GM06990 (cell line): ENCODE data around the gene NOXA1.

Experiments
- DNase-seq: peaks from one replicate; pipeline ENCODE4 v3.0.0-alpha.2; 2011; ENCODE audit not compliant: insufficient read length; ENCODE audit errors: extremely low read depth
- H3K27me3 ChIP-seq: replicated peaks from 2 replicates; pipeline ENCODE4 v1.6.0; 2011; ENCODE audit warnings: low read length; ENCODE audit not compliant: control insufficient read depth, insufficient read depth
- H3K36me3 ChIP-seq: 2 replicates; pipeline ENCODE4 v1.5.1; 2011; ENCODE audit warnings: low read length; ENCODE audit not compliant: control insufficient read depth, insufficient read depth
- H3K4me3 ChIP-seq: replicated peaks from 2 replicates; pipeline ENCODE4 v1.5.1; 2011; ENCODE audit warnings: low read depth, mild to moderate bottlenecking, control low read depth, low read length
- CTCF ChIP-seq: IDR thresholded peaks from 2 replicates; pipeline ENCODE4 v1.5.1; 2011; ENCODE audit warnings: low read length, control low read depth, mild to moderate bottlenecking, inconsistent platforms; ENCODE audit not compliant: insufficient read depth, poor library complexity, severe bottlenecking

NOXA1 gene

GRCh38 chr9:137412431-137412830 lies 10.8 kb upstream of the NOXA1 start:
- TF ChIP-seq CTCF: no peak
- Histone ChIP-seq H3K4me3 (no peak overlapping the region), H3K27me3 (no peaks in the 10 kb centered on the region), H3K36me3 (no peaks in the 10 kb centered on the region)
- DNase-seq: peak; percentile 9

- no peak for DNase-seq
- TF ChIP-seq CTCF: no peak
These were observed 7.7 kb upstream of the NOXA1 start for GRCh38 chr9:137415451-137415850.

GRCh38 chr9:137416006-137416562 lies 7.1 kb upstream of the NOXA1 start:
- TF ChIP-seq CTCF: no peak
- no peaks in the 10 kb centered on the region for H3K27me3 ChIP-seq
- H3K4me3 ChIP-seq: no peak overlapping the region
- H3K36me3 ChIP-seq: no peaks in the 10 kb centered on the region
- no peak for DNase-seq

More at GRCh38 chr9:137415451-137415850, 7.7 kb upstream of the NOXA1 start:
- Histone ChIP-seq H3K36me3 (no peaks in the 10 kb centered on the region), H3K27me3 (no peaks in the 10 kb centered on the region), H3K4me3 (no peak overlapping the region)

- DNase-seq: no peak
- no peak for TF ChIP-seq CTCF
- Histone ChIP-seq H3K27me3 (no peaks in the 10 kb centered on the region), H3K4me3 (no peak overlapping the region), H3K36me3 (no peaks in the 10 kb centered on the region)
These were observed 6.5 kb upstream of the NOXA1 start for GRCh38 chr9:137416563-137417151.

GRCh38 chr9:137417161-137418021 lies 5.8 kb upstream of the NOXA1 start:
- no peak overlapping the region for H3K4me3 ChIP-seq
- TF ChIP-seq CTCF: no peak
- no peaks in the 10 kb centered on the region for H3K36me3 ChIP-seq
- no peaks in the 10 kb centered on the region for H3K27me3 ChIP-seq
- DNase-seq: peak; percentile 68
